HG03558 (cell line): ENCODE results near the gene TBXA2R.

Source experiments
- ATAC-seq: cut with Tn5 transposase; IDR thresholded peaks from one replicate; pipeline ENCODE4 v1.9.1; 2021; ENCODE audit warnings: moderate number of reproducible peaks; ENCODE audit not compliant: unreplicated experiment; ENCODE audit errors: extremely low read depth

TBXA2R gene

GRCh38 chr19:3620817-3621547, 14.3 kb upstream of the TBXA2R start:
- ATAC-seq, result no peak

GRCh38 chr19:3620145-3620816, 13.6 kb upstream of the TBXA2R start:
- no peak for ATAC-seq

- ATAC-seq, result no peak
Observed at GRCh38 chr19:3619631-3620012, 12.9 kb upstream of the TBXA2R start.

- no peak for ATAC-seq
Observed at GRCh38 chr19:3618811-3619630, 12.3 kb upstream of the TBXA2R start.

GRCh38 chr19:3618144-3618810, 11.6 kb upstream of the TBXA2R start:
- no peak for ATAC-seq

- ATAC-seq, result no peak
Observed at GRCh38 chr19:3617463-3617862, 10.8 kb upstream of the TBXA2R start.

GRCh38 chr19:3615524-3616135, 9.0 kb upstream of the TBXA2R start:
- ATAC-seq, result no peak

- ATAC-seq, result no peak
Observed at GRCh38 chr19:3614858-3615505, 8.3 kb upstream of the TBXA2R start.

- ATAC-seq, result no peak
Observed at GRCh38 chr19:3613818-3614661, 7.4 kb upstream of the TBXA2R start.

- no peak for ATAC-seq
Observed at GRCh38 chr19:3612901-3613741, 6.4 kb upstream of the TBXA2R start.

GRCh38 chr19:3612330-3612729, 5.7 kb upstream of the TBXA2R start:
- ATAC-seq, result no peak

- no peak for ATAC-seq
Observed at GRCh38 chr19:3611841-3612240, 5.2 kb upstream of the TBXA2R start.

GRCh38 chr19:3610745-3611717, 4.4 kb upstream of the TBXA2R start:
- no peak for ATAC-seq

- no peak for ATAC-seq
Observed at GRCh38 chr19:3609779-3610719, 3.4 kb upstream of the TBXA2R start.

GRCh38 chr19:3608750-3609322, 2.2 kb upstream of the TBXA2R start:
- no peak for ATAC-seq
